BJ (cell line): ENCODE results near the gene ATP8B1. TPM values are rescaled to one million over a fixed set of nuclear protein-coding genes. Genes with fewer than 3 reads are reported as not detected.

ENCODE experiments used
- CTCF ChIA-PET: fragments of 350-600 bp; formaldehyde crosslinking; extraction: SDS; loops from one replicate; lab custom pipeline; 2021; ENCODE audit warnings: antibody characterized with exemption, inconsistent platforms; lab: Yijun Ruan, JAX
- POLR2A ChIA-PET: fragments of 300-600 bp; sonication (Branson Sonifier 250); formaldehyde crosslinking; extraction: SDS; loops from one replicate; lab custom pipeline; 2021; ENCODE audit warnings: antibody characterized with exemption; lab: Charles Lee
- DNase-seq: peaks from one replicate; pipeline ENCODE4 v3.0.0-alpha.2; 2011; ENCODE audit warnings: low read depth
- H3K27me3 ChIP-seq: 2 replicates; pipeline ENCODE4 v1.6.0; 2011; ENCODE audit warnings: low read length; ENCODE audit not compliant: control insufficient read depth, insufficient read depth
- H3K36me3 ChIP-seq: 2 replicates; pipeline ENCODE4 v1.5.1; 2011; ENCODE audit warnings: low read length; ENCODE audit not compliant: control insufficient read depth, insufficient read depth
- H3K4me3 ChIP-seq: 2 replicates; pipeline ENCODE4 v1.5.1; 2011; ENCODE audit warnings: low read depth, mild to moderate bottlenecking, control low read depth, low read length
- CTCF ChIP-seq: IDR thresholded peaks from 2 replicates; pipeline ENCODE4 v1.5.1; 2011; ENCODE audit warnings: low read depth, mild to moderate bottlenecking, control low read depth, inconsistent platforms, low read length, moderate library complexity; ENCODE audit not compliant: insufficient read depth
- polyA plus RNA-seq: library from polyadenylated mRNA; depleted of rRNA; stranded (reverse); fragments of >200 nt; gene quantifications from 2 replicates; pipeline ENCODE4 v1.2.3, GENCODE V29; 2011

The ATP8B1 gene
- polyA plus RNA-seq, 1 experiment: 53.3 TPM

- H3K4me3 ChIP-seq: no peak overlapping the region
- H3K27me3 ChIP-seq: no peaks in the 10 kb centered on the region
- DNase-seq: no peak
- H3K36me3 ChIP-seq: no peaks in the 10 kb centered on the region
- ChIA-PET CTCF (interaction anchor here (1.3 kb wide), 1 partner anchor 27 kb away, joined by 4 read pairs; no protein-coding TSS in a partner anchor), POLR2A (no interaction called here)
- TF ChIP-seq CTCF: no peak
Measured at GRCh38 chr18:57811477-57812125, 8.5 kb upstream of the ATP8B1 start.

- Histone ChIP-seq H3K4me3 (no peak overlapping the region), H3K27me3 (no peaks in the 10 kb centered on the region), H3K36me3 (no peaks in the 10 kb centered on the region)
- ChIA-PET CTCF (no interaction called here), POLR2A (no interaction called here)
- no peak for DNase-seq
- no peak for TF ChIP-seq CTCF
Measured at GRCh38 chr18:57809190-57809589, 6.1 kb upstream of the ATP8B1 start.

- ChIA-PET POLR2A (no interaction called here), CTCF (interaction anchor here (0.6 to 0.8 kb wide), 3 partner anchors 11 to 56 kb away, joined by 3 to 5 read pairs (median 3); no protein-coding TSS in a partner anchor)
- no peak for TF ChIP-seq CTCF
- Histone ChIP-seq H3K4me3 (no peak overlapping the region), H3K36me3 (no peaks in the 10 kb centered on the region), H3K27me3 (no peaks in the 10 kb centered on the region)
- DNase-seq: peak; percentile 91
Measured at GRCh38 chr18:57807336-57808117, 4.4 kb upstream of the ATP8B1 start.

- ChIA-PET POLR2A (interaction anchor here (0.5 kb wide), 1 partner anchor 789 kb away, joined by 3 read pairs; no protein-coding TSS in a partner anchor), CTCF (interaction anchor here (0.6 to 1.6 kb wide), 4 partner anchors 10 to 56 kb away, joined by 3 to 5 read pairs (median 3); no protein-coding TSS in a partner anchor)
- Histone ChIP-seq H3K36me3 (no peaks in the 10 kb centered on the region), H3K27me3 (no peaks in the 10 kb centered on the region), H3K4me3 (no peak overlapping the region)
- TF ChIP-seq CTCF: no peak
- peak; percentile 82 for DNase-seq
Measured at GRCh38 chr18:57806978-57807285, 3.8 kb upstream of the ATP8B1 start.
